A204.1 (cell line): ENCODE results near the gene XPO1.
"Not testable (repeated sequence)": the region's sequence is repeated elsewhere in the genome, so short reads cannot be mapped to it uniquely, and the experiment has no call there.

Experiments
- FAIRE-seq: peaks from 2 replicates; lab custom pipeline; 2012; peaks lifted over from hg19 to GRCh38; lab: Jason Lieb, UNC

The XPO1 gene

GRCh38 chr2:61536180-61536571, 2.0 kb downstream of the XPO1 start:
- no peak for FAIRE-seq

- FAIRE-seq, result no peak
Observed at GRCh38 chr2:61535449-61535848, 2.7 kb downstream of the XPO1 start.

- FAIRE-seq, result no peak
Observed at GRCh38 chr2:61534926-61535325, 3.2 kb downstream of the XPO1 start.

- FAIRE-seq, result no peak
Observed at GRCh38 chr2:61530749-61531148, 7.4 kb downstream of the XPO1 start.

- FAIRE-seq, result no peak
Observed at GRCh38 chr2:61529944-61530735, 8.0 kb downstream of the XPO1 start.

- no peak for FAIRE-seq
Observed at GRCh38 chr2:61520261-61520660, 17.9 kb downstream of the XPO1 start.

- no peak for FAIRE-seq
Observed at GRCh38 chr2:61512768-61513398, 25.3 kb downstream of the XPO1 start.

GRCh38 chr2:61510674-61511671, 27.2 kb downstream of the XPO1 start:
- no peak for FAIRE-seq

GRCh38 chr2:61504949-61505348, 33.2 kb downstream of the XPO1 start:
- no peak for FAIRE-seq

GRCh38 chr2:61499060-61499459, 39.1 kb downstream of the XPO1 start:
- no peak for FAIRE-seq

GRCh38 chr2:61493523-61493942, 44.6 kb downstream of the XPO1 start:
- no peak for FAIRE-seq

GRCh38 chr2:61492476-61492875, 45.7 kb downstream of the XPO1 start:
- no peak for FAIRE-seq

GRCh38 chr2:61485281-61485680, 52.9 kb downstream of the XPO1 start:
- no peak for FAIRE-seq

GRCh38 chr2:61478086-61478485, 60.1 kb downstream of the XPO1 start:
- FAIRE-seq, result no peak

GRCh38 chr2:61476929-61477589, 61.1 kb downstream of the XPO1 start:
- FAIRE-seq, result not testable (repeated sequence)

GRCh38 chr2:61471905-61472805, 66.0 kb downstream of the XPO1 start:
- no peak for FAIRE-seq

GRCh38 chr2:61470965-61471904, 66.9 kb downstream of the XPO1 start, which contains the start of gene USP34:
Gene USP34 (minus strand): TSS chr2:61471087. CDS start chr2:61470692, 395 bp downstream.
- no peak for FAIRE-seq

GRCh38 chr2:61470122-61470951, 67.8 kb downstream of the XPO1 start:
- FAIRE-seq, result no peak
